H1 (cell line): ENCODE data around the gene IFIT2. TPM values are rescaled to one million over a fixed set of nuclear protein-coding genes. Genes with fewer than 3 reads are reported as not detected.

Experiments
- ATF2 ChIP-seq: IDR thresholded peaks from 2 replicates; pipeline ENCODE4 v1.6.1; 2012; ENCODE audit warnings: low read length, inconsistent platforms
- CHD7 ChIP-seq: fragments of 300-600 bp; sonication (generic); IDR thresholded peaks from 2 replicates; pipeline ENCODE4 v1.7.1; 2012; ENCODE audit warnings: low read length, moderate library complexity, mild to moderate bottlenecking, inconsistent platforms; ENCODE audit not compliant: insufficient replicate concordance
- KDM5A ChIP-seq: fragments of 200-600 bp; IDR thresholded peaks from 2 replicates; pipeline ENCODE4 v1.7.1; 2012; ENCODE audit warnings: mild to moderate bottlenecking, low read length, inconsistent platforms, mixed read lengths
- POLR2A ChIP-seq, 2 experiments: IDR thresholded peaks; 1 replicate in 1 of 2; 2 replicates in 1 of 2; pipeline ENCODE4 v1.6.1; 2011; ENCODE audit warnings: low read depth in 2 of 2, low read length in 2 of 2, mild to moderate bottlenecking in 2 of 2; ENCODE audit errors: control extremely low read depth in 1 of 2
- polyA plus RNA-seq, 7 experiments: library from polyadenylated mRNA; depleted of rRNA in 3 of 7; stranded (reverse) in 5 of 7; unstranded in 2 of 7; fragments of >200 nt in 5 of 7; fragments of 200-250 nt in 2 of 7; gene quantifications; 1 replicate in 5 of 7; 2 replicates in 1 of 7; 4 replicates in 1 of 7; pipeline versions ENCODE4 v1.2.1 to v1.2.3, GENCODE V29; 2011 to 2013; ENCODE audit warnings: missing spikeins in 2 of 7, mixed read lengths in 2 of 7
- total RNA-seq: library from RNA; stranded (reverse); fragmentation: NEBNext Ultra II Directional; extraction: Animal tissue kit (Norgen Biotek cat#: 25700); gene quantifications from 2 replicates; pipeline ENCODE4 v1.2.1, GENCODE V29; 2021

IFIT2 gene
- total and polyA plus RNA-seq, 2 of the 8 experiments (the other 6 are each of a cell fraction or from before 2014, with no cell fraction given): 0.03 to 0.35 TPM

GRCh38 chr10:89278900-89279392 lies 22.9 kb upstream of the IFIT2 start (continued):
- TF ChIP-seq CHD7 (no peak), ATF2 (no peak), POLR2A (IDR thresholded peaks at IDR 0.05; ENCODE audit: control extremely low read depth in 1 of 2, low read depth in 2 of 2, low read length in 2 of 2) (no peak), KDM5A (no peak)
